HT-29 (cell line): ENCODE results near the gene CLN6. TPM values are rescaled to one million over a fixed set of nuclear protein-coding genes. Genes with fewer than 3 reads are reported as not detected.
A peak's percentile ranks its signal among the peaks of the same experiment; 100 is the strongest.
"Not testable (repeated sequence)": the region's sequence is repeated elsewhere in the genome, so short reads cannot be mapped to it uniquely, and the experiment has no call there.

ENCODE experiments used
- DNase-seq: peaks from one replicate; pipeline ENCODE4 v3.0.0-alpha.2; 2015; ENCODE audit warnings: low spot score
- total RNA-seq: library from RNA; depleted of rRNA; stranded (reverse); fragments of >200 nt; shearing (Covaris generic); gene quantifications from 2 replicates; pipeline ENCODE4 v1.2.3, GENCODE V29; 2014; rRNA removed

Gene CLN6
- total RNA-seq, 1 experiment from 2014 or later: 122 TPM

DNA sequence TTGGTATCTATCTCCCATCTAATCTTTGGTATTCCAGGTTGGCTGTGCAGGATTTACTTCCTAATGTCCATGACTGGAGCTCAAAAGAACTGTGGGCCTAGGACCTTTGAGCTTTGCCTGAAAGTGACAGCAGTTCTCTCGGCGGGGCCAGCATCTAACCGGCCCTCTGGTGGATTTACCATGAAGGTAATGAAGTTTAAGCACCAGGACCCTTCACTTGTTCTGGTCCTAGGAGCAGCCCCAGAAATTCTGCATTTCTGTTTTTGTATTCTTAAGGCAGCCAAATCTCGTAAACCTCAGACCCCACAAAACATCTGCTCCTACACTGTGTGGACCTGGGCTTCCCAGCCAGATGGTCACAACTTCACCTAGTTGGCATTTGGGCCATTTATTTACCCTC, 37.4 kb downstream of the CLN6 start:
- no peak for DNase-seq

DNA sequence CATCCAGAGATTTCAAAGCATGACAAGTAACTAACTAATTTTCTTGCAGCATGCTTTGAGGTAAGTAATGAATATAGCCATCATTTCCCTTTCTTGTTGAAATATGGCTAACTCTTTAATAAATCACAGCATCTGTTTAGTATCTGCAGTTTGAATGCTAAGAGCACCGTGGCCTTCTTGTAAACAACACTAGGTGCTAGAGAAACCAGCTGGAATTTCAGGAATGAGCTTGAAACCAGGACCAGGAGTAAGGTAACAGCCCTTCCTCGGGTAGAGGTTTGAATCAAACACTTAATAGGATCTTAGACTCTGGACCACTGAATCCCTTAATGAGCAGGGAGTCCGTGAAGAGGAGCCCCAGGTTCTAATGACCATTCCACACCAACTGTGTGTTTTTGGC, 38.0 kb downstream of the CLN6 start:
- no peak for DNase-seq

DNA sequence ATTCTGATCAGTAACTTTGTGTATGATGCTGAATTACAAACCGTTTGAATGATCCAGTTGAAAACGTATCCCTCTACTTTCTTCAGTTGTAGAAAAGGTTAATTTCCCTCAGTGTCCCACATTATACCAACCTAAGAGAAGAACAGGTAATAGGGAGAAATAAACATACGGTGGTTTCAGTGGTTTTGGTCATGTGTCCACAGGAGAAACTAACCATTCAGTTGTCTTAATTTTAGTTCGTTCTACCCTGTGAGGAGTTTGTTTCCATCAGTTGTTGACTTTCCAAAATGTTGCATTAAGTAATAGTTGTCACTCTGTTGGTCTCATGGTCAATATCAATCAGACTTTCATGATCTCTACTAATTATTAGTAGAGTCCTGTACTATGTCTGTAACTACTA, 39.5 kb downstream of the CLN6 start:
- no peak for DNase-seq

DNA sequence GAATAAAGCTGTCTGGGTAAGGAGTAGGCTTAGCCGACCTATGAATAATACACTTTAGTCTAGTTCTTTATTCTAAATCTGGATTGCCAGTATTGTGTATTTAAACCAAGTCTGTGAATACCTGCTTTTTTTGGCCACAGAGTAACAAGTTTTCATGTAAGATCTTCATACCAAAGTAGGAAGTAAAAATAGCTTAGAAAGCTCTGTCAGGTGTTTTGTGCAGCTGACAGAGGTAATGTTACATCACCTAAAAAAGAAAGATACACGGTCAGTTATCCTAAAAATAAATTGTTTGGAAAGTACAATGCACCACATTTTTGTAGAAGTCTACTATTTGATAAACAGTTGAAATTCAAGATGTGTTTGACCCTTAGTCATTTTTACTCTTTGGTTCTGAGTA, 40.9 kb downstream of the CLN6 start:
- no peak for DNase-seq

DNA sequence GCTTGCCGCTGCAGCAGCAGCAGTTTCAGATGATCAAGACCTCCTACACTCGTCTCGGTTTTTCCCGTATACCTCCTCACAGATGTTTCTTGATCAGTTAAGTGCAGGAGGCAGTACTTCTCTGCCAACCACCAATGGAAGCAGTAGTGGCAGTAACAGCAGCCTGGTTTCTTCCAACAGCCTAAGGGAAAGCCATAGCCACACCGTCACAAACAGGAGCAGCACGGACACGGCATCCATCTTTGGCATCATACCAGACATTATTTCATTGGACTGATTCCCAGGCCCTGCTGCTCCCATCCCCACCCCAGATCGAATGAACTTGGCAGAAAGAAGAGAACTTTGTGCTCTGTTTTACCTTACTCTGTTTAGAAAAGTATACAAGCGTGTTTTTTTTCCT, 42.0 kb downstream of the CLN6 start:
- DNase-seq: peak; percentile 80

DNA sequence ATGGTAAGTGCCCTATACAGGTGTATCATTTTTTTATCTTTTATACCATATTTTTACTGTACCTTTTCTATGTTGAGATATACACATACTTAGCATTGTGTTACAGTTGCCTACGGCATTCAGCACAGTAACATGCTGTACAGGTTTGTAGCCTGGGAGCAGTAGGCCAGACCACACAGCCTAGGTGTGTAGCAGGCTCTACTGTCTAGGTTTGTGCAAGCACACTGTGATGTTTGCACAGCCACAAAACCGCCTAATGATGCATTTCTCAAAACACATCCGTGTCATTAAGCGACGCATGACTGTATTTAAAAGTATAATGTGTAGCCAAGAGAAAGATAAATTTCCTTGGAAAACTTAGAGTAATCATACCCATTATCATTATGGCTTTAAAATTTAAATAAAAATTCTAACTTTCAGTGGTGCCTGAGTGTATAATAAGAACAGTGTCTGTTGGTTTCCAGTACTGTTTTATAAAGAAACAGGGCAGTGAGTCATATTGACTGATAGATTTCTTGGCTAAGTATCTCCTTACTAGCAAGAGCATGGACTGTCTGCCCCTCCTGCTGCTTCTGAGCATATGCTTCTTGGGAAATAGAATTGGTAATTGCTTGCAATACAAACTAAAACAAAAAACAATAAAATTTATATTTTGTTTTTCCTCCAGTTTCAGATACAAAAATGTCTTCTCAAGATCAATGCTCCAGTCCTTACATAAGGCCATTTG, 42.7 kb downstream of the CLN6 start:
- peak; percentile 35 for DNase-seq

DNA sequence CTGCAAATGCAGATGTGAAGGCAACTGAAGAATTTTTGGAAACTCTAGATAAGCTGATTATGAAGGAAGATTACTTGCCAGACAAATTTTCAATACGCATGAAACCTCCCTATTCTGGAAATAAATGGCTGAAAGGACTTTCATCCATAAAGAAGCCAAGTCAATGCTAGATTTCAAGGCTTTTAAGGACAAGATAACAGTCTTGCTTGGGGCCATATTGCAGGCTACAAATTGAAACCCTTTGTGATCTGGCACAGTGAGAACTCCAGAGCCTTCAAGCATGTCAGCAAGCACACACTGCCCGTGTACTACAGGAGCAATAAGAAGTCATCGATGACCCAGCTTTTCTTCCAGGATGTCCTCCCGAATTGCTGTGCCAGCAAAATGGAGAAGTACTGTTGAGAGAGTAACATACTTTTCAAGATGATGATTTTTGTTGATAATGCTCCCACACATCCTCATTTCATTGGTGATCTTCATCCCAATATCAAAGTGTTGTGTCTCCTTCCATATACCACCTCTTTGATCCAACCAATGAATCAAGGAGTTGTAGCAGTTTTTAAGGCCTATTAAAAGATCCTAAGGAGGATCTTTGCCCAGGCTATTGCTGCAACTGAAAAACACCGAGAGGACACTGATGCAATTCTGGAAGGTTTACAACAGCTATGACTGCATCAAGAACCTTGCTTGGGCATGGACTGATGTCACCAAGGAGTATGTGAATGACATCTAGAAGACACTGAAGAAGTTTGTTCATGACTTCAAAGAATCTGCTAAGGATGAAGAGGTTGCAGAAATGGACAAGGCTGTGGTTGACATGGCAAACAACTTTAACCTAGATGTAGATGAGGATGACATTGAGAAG, 44.7 kb downstream of the CLN6 start:
- no peak for DNase-seq

DNA sequence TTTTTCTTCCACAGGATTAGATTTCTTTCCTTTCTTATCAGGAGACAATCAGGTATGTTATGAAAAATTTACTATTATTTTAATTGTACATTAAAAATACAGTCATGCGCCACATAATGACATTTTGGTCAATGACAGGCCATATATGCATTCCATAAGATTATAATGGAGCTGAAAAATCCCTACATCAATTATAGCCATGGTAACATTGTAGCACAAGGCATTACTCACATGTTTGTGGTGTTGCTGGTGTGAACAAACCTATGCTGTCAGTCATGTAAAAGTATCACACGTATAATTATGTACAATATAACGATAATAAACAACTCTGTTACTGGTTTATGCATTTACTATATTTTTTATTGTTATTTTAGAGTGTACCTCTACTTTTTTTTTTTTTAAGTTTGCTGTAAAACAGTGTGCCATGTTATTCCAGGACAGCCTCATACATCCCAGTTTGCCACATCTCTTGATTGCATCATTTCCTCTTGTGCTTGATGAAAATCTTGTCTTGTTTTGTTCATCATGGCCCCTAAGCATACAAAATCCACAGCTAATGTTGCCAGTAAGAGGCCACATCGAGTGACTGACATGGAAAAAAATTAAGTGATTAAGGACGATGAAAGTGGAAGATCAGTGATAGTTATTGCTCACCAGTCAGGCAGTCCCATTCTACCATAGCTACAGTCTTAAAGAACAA, 45.8 kb downstream of the CLN6 start:
- DNase-seq: no peak

DNA sequence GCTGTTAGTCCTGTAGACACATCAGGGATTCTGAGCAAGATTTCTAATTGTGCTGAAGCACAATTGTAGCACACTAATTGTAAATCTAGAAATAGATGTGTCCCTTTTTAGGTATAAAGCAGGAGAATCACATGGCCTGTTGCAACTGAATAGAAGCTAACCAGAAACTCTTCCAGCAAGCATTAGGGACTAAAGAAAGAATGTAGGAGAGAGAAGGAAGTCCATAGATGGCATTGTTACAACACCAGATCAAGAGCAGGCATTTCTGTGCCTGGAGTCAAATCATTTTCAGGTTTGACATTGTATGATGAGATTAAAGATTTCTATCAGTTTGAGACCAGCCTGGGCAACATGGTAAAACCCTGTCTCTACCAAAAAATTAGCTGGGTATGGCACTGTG, 51.8 kb downstream of the CLN6 start:
- DNase-seq: no peak

DNA sequence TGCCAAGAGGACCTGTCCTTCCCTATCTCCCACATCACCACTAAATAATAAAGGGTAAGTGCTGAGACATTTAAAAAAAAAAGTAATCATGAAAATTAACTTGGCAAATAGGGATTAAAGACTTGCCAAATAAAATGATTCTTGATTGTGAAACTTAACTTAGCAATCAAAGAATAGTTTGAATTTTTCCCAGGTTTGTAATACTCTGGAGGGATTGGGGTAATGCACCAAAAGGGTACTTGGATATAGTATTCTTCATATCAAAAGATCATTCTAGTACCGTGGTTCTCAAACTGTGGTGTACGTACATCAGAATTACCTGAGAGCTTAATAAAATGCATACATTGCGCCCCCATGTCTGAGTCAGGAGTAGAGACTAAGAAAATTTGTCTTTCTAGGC, 52.9 kb downstream of the CLN6 start:
- DNase-seq: no peak

DNA sequence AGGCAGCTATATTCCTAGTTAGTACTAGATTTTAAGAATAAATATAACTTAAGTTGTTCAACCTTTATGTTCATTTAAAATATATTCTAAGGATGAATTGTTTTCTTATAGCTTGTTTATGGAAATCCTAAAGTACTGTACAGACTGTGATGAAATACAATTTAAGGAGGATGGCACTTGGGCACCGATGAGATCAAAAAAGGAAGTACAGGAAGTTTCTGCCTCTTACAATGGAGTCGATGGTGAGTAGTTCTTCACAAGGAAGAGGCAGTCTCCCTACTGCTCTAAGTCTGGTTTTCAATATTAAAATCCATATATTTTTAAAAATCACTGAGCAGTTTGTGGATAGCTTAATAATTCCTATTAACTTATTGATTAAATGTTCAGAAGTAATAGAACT, 54.0 kb downstream of the CLN6 start:
- no peak for DNase-seq

DNA sequence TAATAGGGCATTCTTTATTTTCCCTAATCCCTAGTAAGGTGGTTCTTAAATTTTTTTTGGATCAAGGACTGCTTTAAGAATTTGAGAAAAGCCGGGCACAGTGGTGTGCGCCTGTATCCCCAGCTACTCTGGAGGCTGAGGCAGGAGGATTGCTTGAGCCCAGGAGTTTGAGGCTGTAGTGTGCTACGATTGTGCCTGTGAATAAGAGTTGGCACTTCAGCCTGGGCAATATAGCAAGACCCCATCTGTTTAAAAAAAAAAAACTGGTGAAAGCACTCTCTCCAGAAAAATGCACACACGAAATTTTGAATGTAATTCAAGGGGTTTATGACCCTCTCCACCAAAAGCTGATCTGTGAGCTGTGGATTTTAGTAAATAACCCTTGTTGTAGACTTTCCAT, 56.4 kb downstream of the CLN6 start:
- DNase-seq: no peak

DNA sequence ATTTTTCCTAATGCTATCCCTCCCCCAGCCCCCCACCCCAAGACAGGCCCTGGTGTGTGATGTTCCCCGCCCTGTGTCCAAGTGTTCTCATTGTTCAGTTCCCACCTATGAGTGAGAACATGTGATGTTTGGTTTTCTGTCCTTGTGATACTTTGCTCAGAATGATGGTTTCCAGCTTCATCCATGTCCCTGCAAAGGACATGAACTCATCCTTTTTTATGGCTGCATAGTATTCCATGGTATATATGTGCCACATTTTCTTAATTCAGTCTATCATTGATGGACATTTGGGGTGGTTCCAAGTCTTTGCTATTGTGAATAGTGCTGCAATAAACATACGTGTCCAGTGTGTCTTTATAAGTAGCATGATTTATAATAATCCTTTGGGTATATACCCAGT, 57.5 kb downstream of the CLN6 start:
- not testable (repeated sequence) for DNase-seq

DNA sequence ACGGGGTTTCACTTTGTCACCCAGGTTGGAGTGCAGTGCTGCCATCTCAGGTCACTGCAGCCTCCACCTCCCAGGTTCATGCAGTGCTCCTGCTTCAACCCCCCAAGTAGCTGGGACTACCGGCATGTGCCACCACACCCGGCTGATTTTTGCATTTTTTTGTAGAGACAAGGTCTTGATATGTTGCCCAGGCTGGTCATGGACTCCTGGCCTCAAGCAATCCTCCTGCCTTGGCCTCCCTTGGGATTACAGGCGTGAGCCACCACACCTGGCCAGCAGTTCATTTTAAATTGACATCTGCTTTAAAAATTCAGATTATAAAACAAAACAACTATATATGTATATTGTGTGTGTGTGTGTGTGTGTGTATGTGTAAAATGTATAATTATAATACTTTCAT, 62.7 kb downstream of the CLN6 start:
- DNase-seq: no peak

DNA sequence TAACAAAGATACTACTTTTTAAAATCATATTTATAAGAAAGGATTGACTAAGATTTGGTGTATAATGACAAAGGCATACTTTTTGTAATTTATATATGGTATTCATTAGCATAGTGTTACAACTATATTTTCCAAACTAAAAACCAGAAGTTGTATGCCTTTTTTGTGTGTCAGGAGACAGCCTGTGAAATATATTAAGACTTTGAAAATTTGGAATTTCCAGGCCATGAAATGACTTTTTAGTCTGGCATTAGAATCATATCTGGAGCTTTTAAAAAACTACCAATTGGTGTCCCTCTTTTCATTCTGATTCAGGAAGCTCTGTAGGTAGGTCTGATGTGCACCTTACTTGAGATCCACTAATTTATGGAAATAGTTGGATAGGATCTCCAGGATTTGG, 66.3 kb downstream of the CLN6 start:
- DNase-seq: no peak

DNA sequence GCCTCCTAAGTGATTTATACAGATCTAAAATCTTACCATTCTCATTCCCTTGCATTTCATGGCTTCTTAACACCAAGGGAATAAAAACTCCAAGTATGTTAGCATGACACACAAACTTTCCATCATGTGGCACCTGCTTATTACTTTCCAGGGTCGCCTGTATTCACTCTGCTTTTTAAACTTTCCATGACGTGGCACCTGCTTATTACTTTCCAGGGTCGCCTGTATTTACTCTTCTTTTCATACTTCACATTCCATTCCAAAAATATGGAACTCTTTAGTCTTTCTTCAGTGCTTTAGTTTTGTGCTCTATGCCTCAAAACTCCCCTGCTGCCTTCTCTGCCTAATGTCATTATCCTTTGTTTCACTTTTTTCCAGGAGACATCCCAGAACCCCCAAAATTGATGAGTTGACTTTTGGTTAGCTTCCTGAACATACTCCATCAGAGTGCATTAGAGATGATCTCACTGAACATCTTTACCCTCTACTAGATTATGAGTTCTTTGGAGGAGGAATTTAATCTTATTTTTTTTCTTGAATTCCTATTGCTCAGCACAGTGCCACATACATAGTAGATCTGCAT, 71.4 kb downstream of the CLN6 start:
- no peak for DNase-seq

DNA sequence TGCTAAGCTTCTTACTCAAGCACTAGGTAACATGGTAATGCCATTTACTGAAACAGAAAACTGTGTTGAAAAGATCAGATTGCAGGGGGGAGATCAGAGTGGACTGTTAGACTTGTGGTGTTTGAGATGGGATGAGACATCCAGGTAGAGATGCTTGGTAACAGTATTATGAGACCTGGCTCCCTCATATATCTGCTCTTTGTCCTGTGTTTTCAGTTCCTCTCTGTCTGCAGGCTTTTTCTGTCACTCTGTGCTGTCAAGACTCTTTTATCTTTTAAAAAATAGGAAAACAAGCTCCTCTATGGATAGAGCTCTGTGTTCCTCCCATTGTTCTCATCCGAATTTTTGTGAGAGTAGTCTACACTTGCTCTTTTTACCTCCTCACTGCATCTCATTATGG, 72.5 kb downstream of the CLN6 start:
- no peak for DNase-seq

Other genes starting within 250 kb of the CLN6 start
- gene PIAS1, start 175.4 kb downstream of the CLN6 start, total RNA-seq: 24.8 and 42.1 TPM in 2 replicates
- gene CALML4, start 24.4 kb downstream of the CLN6 start, total RNA-seq: 118 and 129 TPM in 2 replicates
- gene FEM1B, start 48.0 kb upstream of the CLN6 start, total RNA-seq: 22.0 and 23.6 TPM in 2 replicates
- not detected in 2 replicates for gene ITGA11, start 202.4 kb upstream of the CLN6 start, total RNA-seq